Ishikawa (cell line): Measurements from ENCODE around the gene MVK.

Experiments used
- CREB1 ChIP-seq: IDR thresholded peaks from 2 replicates; pipeline ENCODE4 v1.6.1; 2012; ENCODE audit warnings: low read depth
- YY1 ChIP-seq: IDR thresholded peaks from 2 replicates; pipeline ENCODE4 v1.6.1; 2012; ENCODE audit warnings: low read depth

GRCh38 chr12:109544955-109545531 lies 28.6 kb upstream of the MVK start:
- TF ChIP-seq CREB1: no peak
- no peak for TF ChIP-seq YY1
